ENCODE results near the gene ENOX1.
A peak's percentile ranks its signal among the peaks of the same experiment; 100 is the strongest.
"Not testable (repeated sequence)": the region's sequence is repeated elsewhere in the genome, so short reads cannot be mapped to it uniquely, and the experiment has no call there.

The ENOX1 gene

GRCh38 chr13:43373400-43373799 is 413.4 kb downstream of the ENOX1 start:
- no peak for DNase-seq

DNA sequence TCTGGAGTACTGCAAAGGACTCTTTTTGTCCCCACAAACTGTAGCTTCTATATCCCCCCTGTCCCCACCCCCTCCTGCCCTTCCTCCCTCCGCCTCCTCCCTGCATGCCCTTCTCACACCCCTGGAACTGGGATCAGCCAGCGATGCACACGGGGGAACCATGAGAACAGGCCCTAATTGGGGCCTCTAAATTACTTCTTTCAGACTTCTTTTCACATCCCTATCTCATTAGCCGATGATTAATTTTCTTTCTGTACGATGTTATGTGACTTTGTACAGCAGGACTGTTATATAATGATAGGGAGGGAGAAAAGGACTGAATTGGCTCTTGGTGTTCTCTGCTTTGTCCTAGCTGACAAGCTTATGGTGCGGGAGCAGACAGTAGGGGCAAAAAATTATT is 415.9 kb downstream of the ENOX1 start:
- DNase-seq: no peak

- no peak for DNase-seq
These were observed 417.5 kb downstream of the ENOX1 start for GRCh38 chr13:43369319-43369718.

DNA sequence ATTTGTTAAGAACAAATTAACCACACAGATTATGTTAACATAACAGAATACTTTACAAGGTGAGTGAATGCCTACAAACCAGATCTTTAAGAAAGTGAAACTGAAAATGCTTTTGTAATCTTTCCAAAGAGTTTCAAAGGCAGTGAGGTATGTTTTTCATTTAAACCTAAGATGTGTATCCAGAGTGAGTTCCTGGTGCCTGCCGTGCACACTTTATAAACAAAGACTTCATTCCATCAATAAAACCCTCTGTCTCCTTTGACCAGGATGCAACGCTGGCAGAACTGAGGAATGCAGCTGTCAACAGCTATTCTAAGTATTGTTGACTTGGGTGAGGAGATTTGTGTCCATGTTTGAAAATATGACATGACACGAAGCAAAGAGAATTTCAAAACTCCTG is 418.8 kb downstream of the ENOX1 start:
- peak; percentile 10 for DNase-seq

- no peak for DNase-seq
These were observed 421.8 kb downstream of the ENOX1 start for GRCh38 chr13:43365039-43365344.

DNA sequence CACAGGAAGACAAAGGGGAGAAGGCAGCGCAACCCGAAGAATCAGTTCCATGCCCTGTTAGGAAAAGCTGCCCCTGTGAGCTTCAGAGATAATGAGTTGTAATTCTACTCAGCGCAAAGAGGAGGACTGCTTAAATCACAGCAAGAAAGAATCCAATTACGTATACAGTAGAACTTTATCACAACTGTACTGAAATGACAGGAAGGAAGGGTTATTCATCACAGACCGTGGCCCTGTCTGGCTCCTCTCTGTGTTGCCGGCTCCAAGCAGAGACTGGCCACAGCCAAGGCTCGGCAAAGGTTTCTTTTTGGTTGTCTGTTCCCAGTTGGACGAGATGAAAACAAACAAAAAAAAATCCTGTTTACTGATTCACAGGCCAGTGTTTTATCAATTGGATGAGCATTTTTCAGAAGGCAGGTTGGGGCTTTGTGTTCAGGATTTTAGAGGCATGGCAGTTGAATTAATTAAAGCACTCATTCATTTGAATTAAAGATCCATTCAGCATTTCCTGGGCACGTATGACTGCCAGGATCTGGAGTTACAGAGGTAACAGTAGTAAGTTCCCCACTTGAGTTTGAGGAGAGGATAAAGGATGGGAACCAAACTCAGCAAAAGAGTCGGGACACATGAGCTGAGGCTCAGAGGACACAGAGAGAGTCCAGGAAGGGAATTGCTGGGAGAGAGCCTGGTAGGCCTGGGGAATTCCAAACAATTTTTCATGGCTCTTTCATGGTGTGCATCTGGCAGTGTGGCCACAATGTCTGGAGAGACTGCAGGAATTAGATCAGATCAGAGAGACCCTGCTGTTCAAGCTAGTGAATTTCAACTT is 422.3 kb downstream of the ENOX1 start:
- DNase-seq: no peak

DNA sequence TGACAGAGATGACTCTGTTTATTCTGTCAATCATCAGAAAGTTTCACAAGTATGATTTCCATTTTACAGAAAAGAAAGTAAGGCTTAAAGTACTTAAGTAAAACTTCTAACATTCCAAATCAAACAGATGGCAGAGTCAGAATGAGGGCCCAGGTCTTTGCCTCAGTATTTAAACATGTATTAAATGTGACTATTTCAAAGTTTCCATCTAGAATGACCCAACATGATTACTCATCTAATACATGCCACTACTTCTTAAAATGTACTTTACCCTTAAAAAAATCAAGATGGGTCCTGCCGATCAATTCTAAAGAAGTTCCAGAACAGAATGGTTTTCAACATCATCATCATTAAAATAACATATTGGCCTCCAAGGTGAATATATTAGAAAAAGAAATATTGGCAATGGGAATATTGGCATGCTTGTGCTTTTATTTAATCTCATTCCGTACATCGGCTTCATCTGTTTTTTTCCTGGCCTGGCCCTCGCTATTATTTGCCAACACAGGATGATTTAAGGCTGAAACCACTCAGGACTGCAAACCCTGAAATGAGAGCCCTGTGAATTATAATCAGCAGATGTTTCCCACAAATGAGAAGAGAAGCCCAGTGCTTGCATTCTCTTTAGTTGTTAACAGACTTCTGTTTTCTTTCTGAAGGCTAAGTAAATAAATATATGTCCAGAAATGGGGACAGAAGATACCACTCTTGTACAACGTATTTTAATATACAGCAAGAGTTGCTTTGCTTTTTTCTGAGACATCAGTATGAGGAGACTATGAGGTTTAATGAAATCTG is 423.4 kb downstream of the ENOX1 start:
- no peak for DNase-seq

GRCh38 chr13:43362556-43362955 is 424.2 kb downstream of the ENOX1 start:
- no peak for DNase-seq

- no peak for DNase-seq
These were observed 425.7 kb downstream of the ENOX1 start for GRCh38 chr13:43360892-43361610.

GRCh38 chr13:43360171-43360570 is 426.6 kb downstream of the ENOX1 start:
- DNase-seq: no peak

- no peak for DNase-seq
These were observed 427.2 kb downstream of the ENOX1 start for GRCh38 chr13:43359536-43359935.

- DNase-seq: no peak
These were observed 429.2 kb downstream of the ENOX1 start for GRCh38 chr13:43357564-43357963.

GRCh38 chr13:43356567-43356966 is 430.2 kb downstream of the ENOX1 start:
- no peak for DNase-seq

DNA sequence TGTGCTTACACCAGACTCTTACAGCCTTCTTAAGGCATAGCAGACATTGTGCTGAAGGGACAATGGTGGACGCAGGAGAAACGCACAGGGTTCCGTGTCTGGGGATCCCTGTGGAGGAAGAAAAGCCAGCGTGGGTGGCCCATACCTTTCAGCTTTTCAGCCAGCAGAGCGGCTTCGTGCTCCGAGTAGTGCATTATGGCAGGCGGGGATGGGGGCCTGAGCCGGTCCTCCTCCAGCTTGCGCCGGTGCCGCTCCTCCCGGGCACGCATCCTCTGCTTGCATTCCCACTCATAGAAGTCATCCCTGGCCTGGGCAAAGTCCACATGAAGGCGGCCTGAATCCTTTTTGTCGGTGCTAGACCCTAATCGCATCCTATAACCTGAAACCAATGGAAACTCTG is 431.0 kb downstream of the ENOX1 start:
- DNase-seq: no peak

DNA sequence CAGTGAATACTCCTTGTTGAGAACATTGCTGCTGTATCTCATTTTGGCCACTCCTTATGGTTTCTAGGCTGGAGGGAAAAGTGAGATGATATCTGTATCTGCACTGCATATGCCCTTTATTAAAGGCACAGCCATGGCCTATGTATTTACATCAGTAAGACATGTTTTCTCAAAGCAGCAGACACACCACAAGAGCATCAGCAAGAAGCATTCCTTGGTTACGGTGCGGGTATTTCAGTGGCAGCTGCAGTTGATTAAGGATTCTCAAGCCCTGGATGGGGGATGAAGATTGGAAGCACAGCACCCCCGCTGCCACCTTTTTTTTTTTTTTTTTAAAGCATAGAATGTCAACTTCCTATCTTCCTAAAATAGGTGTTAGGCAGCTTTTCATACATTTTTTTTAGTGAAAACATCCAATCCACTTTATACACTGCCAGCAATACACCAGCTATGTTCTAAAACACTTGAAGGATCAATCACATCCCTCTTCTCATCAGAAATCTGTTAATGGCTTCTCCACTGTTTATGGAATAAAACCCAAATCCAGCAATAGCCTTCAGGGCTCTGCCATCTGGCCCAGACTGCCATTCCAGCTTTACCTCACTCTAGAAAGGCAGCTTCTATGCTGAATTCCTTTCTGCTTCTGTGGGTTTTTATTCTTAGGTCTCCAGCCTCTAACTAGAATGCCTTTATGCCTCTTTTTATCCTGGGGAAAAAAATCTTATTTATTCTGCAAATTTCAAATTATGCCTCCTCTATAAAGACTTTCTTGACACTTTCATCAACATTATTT is 432.4 kb downstream of the ENOX1 start:
- no peak for DNase-seq

DNA sequence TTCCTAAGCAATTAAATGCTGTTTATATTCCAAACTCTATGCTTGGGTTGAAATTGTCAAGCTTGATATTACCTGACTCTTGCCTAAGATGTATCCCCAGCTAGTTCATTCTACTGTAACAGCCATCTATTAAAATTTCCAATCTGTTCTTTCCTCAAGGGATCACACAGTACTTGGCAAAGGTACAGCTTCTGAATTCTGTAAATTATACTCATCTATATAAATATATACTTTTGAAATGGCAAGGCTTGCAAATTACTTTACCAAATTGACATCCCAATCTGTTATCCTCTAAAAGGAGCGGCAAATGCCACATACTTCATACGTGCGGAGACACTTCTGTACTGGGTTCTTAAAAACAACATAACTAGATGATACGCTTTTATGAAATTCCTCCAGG is 433.1 kb downstream of the ENOX1 start:
- no peak for DNase-seq

DNA sequence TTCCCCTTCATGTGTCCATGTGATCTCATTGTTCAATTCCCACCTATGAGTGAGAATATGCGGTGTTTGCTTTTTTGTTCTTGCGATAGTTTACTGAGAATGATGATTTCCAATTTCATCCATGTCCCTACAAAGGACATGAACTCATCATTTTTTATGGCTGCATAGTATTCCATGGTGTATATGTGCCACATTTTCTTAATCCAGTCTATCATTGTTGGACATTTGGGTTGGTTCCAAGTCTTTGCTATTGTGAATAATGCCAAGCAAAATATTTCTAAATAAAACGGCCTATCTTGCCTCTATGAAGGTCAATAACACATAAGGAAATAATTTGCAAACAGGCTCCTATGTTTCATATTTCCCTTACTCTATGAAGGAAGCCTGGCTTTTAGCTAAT is 435.2 kb downstream of the ENOX1 start:
- DNase-seq: not testable (repeated sequence)

DNA sequence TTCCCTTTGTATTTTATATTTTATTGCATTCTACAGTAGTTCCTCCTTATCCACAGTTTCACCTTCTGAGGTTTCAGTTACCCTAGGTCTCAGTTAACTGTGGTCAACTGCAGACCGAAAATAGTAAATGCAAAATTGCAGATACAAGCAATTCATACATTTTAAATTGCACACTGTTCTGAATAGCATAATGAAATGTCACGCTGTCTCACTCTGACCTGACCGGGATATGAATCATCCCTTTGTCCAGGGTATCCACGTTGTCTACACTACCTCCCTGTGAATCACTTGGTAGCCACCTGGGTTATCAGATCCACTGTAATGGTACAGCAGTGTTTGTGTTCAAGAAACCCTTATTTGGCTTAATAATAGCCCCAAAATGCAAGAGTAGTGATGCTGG is 438.4 kb downstream of the ENOX1 start:
- no peak for DNase-seq

DNA sequence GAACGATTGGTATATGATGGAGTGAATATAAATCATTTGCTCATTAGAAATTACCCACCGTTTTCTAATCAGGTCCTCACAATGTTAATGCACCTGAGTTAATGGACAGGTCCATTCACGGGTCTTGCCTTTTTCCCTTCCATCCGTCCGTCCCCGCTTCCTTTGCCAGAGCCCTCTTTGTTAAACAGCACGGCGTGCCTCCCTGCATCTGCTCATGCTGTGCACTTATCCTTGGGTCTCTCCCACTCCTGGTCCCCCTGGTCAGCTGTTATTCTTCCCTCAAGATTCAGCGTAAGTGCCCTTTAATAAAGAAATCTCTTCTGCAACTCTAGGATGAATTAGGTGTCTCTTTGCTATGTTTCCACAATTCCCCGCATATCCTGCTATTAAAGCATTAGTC is 438.9 kb downstream of the ENOX1 start:
- DNase-seq: no peak

GRCh38 chr13:43346427-43346826 is 440.3 kb downstream of the ENOX1 start:
- no peak for DNase-seq

GRCh38 chr13:43343645-43344044 is 443.1 kb downstream of the ENOX1 start:
- no peak for DNase-seq

DNA sequence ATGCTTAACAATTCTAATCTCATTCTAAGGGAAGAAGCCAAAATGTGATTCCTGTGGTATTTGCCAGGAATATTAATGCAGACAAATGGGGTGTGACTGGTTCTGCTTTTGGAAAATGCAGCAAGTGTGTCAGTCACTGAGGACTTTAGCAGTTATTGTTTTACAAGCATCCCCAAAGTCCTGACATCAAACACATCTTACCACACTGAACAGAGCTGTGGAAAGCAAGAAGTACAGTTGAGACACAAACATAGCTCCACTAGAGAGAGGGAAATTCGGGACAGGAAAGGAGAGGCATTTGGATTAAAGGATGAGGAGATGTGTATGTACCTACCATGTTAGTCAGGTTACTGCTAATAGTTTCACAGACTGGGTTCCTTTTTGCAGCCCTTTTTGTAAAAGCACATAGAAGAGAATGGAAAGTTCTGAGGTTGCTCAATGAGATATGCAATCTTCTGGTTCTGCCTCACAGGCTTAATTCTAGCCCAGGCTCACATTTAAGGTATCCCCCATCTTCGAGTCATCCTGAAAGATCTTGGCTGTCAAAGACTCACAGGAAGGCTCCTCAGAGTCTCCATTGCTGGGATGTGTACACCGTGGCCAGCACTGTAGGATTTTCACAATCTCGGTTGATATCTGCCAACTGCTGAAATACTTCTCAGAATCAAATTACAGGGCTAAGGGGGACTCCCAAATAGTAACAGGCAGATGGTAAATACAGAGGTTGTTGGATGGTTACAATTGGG is 446.8 kb downstream of the ENOX1 start:
- DNase-seq: no peak

Data from CD4-positive, alpha-beta T cell treated with Interleukin-12 subunit alpha and Interleukin-12 subunit beta, for 1 hour (primary cell).